ENCODE results near the gene LAMP5.

The LAMP5 gene

GRCh38 chr20:9500121-9500520 lies 14.3 kb upstream of the LAMP5 start:
- no peak for DNase-seq (ENCODE audit: low spot score)

- DNase-seq (ENCODE audit: low spot score), result no peak
Observed at GRCh38 chr20:9501473-9501872, 12.9 kb upstream of the LAMP5 start.

- no peak for DNase-seq (ENCODE audit: low spot score)
Observed at GRCh38 chr20:9503526-9504245, 10.7 kb upstream of the LAMP5 start.

- DNase-seq (ENCODE audit: low spot score), result no peak
Observed at GRCh38 chr20:9506280-9506821, 8.0 kb upstream of the LAMP5 start.

- DNase-seq (ENCODE audit: low spot score), result no peak
Observed at GRCh38 chr20:9506964-9507369, 7.4 kb upstream of the LAMP5 start.

GRCh38 chr20:9507544-9508239 lies 6.7 kb upstream of the LAMP5 start:
- no peak for DNase-seq (ENCODE audit: low spot score)

GRCh38 chr20:9508240-9508661 lies 6.1 kb upstream of the LAMP5 start:
- no peak for DNase-seq (ENCODE audit: low spot score)

GRCh38 chr20:9508696-9509178 lies 5.7 kb upstream of the LAMP5 start:
- no peak for DNase-seq (ENCODE audit: low spot score)

GRCh38 chr20:9509246-9509645 lies 5.1 kb upstream of the LAMP5 start:
- DNase-seq (ENCODE audit: low spot score), result no peak

GRCh38 chr20:9510911-9511310 lies 3.5 kb upstream of the LAMP5 start:
- DNase-seq (ENCODE audit: low spot score), result no peak

- DNase-seq (ENCODE audit: low spot score), result no peak
Observed at GRCh38 chr20:9514072-9514460, 324 bp upstream of the LAMP5 start.

GRCh38 chr20:9515214-9515585 lies 810 bp downstream of the LAMP5 start:
- no peak for DNase-seq (ENCODE audit: low spot score)

- DNase-seq (ENCODE audit: low spot score), result no peak
Observed at GRCh38 chr20:9515741-9516233, 1.4 kb downstream of the LAMP5 start.

GRCh38 chr20:9516234-9516871 lies 2.0 kb downstream of the LAMP5 start:
- DNase-seq (ENCODE audit: low spot score), result no peak

- no peak for DNase-seq (ENCODE audit: low spot score)
Observed at GRCh38 chr20:9517297-9518162, 3.1 kb downstream of the LAMP5 start.

GRCh38 chr20:9518576-9519175 lies 4.3 kb downstream of the LAMP5 start:
- DNase-seq (ENCODE audit: low spot score), result no peak

GRCh38 chr20:9520086-9520485 lies 5.7 kb downstream of the LAMP5 start:
- DNase-seq (ENCODE audit: low spot score), result no peak

- DNase-seq (ENCODE audit: low spot score), result no peak
Observed at GRCh38 chr20:9523636-9524035, 9.2 kb downstream of the LAMP5 start.

GRCh38 chr20:9531581-9531980 lies 17.2 kb downstream of the LAMP5 start:
- no peak for DNase-seq (ENCODE audit: low spot score)

GRCh38 chr20:9532069-9532838 lies 17.9 kb downstream of the LAMP5 start:
- no peak for DNase-seq (ENCODE audit: low spot score)

All from CD4-positive, alpha-beta T cell treated with Interleukin-6 at 100 ng/mL for 8 hours (primary cell).